HepG2 (cell line): ENCODE results near the gene SPACA4. TPM values are rescaled to one million over a fixed set of nuclear protein-coding genes. Genes with fewer than 3 reads are reported as not detected.

Experiments used
- ATAC-seq: fragments of 200-7000 bp; cut with Tn5 transposase; 3 replicates; pipeline ENCODE4 v1.9.1; 2020; ENCODE audit warnings: mild to moderate bottlenecking, moderate library complexity
- BruUV-seq: library from RNA; stranded (reverse); fragments of 400-500 nt; replicated peaks from 2 replicates; lab custom pipeline; 2021; lab: Mats Ljungman, UMichigan
- CTCF ChIA-PET: fragments of 300-600 bp; formaldehyde crosslinking; extraction: SDS; loops from one replicate; lab custom pipeline; 2021; ENCODE audit warnings: low total read pairs, inconsistent platforms, low intra/inter-chr PET ratio; lab: Yijun Ruan, JAX
- POLR2A ChIA-PET: fragments of 350-600 bp; sonication (Branson Sonifier 250); formaldehyde crosslinking; loops from one replicate; lab custom pipeline; 2020; ENCODE audit warnings: antibody characterized with exemption, inconsistent platforms; lab: Yijun Ruan, JAX
- DNase-seq: peaks from one replicate; pipeline ENCODE4 v3.0.0-alpha.2; 2015; ENCODE audit warnings: low spot score
- FAIRE-seq: peaks from 3 replicates; lab custom pipeline; 2011; peaks lifted over from hg19 to GRCh38; lab: Jason Lieb, UNC
- H2AFZ ChIP-seq: one replicate; pipeline ENCODE4 v1.6.1; 2011; ENCODE audit warnings: low read length, inconsistent platforms
- H3K27ac ChIP-seq: fragments of 300-600 bp; 3 replicates; pipeline ENCODE4 v1.8.0; 2011; ENCODE audit warnings: mixed run types, mild to moderate bottlenecking, mixed read lengths, low read length, inconsistent platforms; ENCODE audit not compliant: insufficient read depth; ENCODE audit errors: extremely low read length
- H3K27me3 ChIP-seq, 2 experiments: fragments of 200-600 bp in 1 of 2; 2 replicates in 1 of 2; 3 replicates in 1 of 2; pipeline versions ENCODE4 v1.6.0 to v1.8.0; 2011; ENCODE audit warnings: low read length in 2 of 2, mild to moderate bottlenecking in 2 of 2, moderate library complexity in 2 of 2, inconsistent platforms in 1 of 2; ENCODE audit not compliant: insufficient read depth in 2 of 2, control insufficient read depth in 1 of 2
- H3K36me3 ChIP-seq, 2 experiments: fragments of 200-600 bp in 1 of 2; replicated peaks in 1 of 2; 2 replicates in 1 of 2; 3 replicates in 1 of 2; pipeline versions ENCODE4 v1.5.1 to v1.8.0; 2011; ENCODE audit warnings: low read length in 2 of 2, inconsistent platforms in 1 of 2; ENCODE audit not compliant: insufficient read depth in 2 of 2, control insufficient read depth in 1 of 2
- H3K4me1 ChIP-seq: 2 replicates; pipeline ENCODE4 v1.5.1; 2012; ENCODE audit warnings: low read length, inconsistent platforms; ENCODE audit not compliant: insufficient read depth
- H3K4me2 ChIP-seq: 2 replicates; pipeline ENCODE4 v1.6.0; 2011; ENCODE audit warnings: low read depth, low read length, inconsistent platforms
- H3K4me3 ChIP-seq, 3 experiments: fragments of 200-600 bp in 1 of 3; sonication (generic), shearing (Covaris generic) in 1 of 3; replicated peaks in 1 of 3; 2 replicates each; pipeline ENCODE4 v1.5.1; 2011 to 2016; ENCODE audit warnings: low read length in 3 of 3, inconsistent platforms in 2 of 3, low read depth in 2 of 3, mild to moderate bottlenecking in 2 of 3, control low read depth in 1 of 3, mixed read lengths in 1 of 3; ENCODE audit not compliant: insufficient read depth in 1 of 3
- H3K79me2 ChIP-seq: one replicate; pipeline ENCODE4 v1.6.1; 2011; ENCODE audit warnings: low read length, inconsistent platforms; ENCODE audit not compliant: insufficient read depth
- H3K9ac ChIP-seq: 2 replicates; pipeline ENCODE4 v1.6.0; 2011; ENCODE audit warnings: mild to moderate bottlenecking, low read depth, low read length, inconsistent platforms; ENCODE audit not compliant: insufficient read depth
- H3K9me3 ChIP-seq: 2 replicates; pipeline ENCODE4 v1.5.1; 2012; ENCODE audit warnings: mild to moderate bottlenecking, low read length
- H4K20me1 ChIP-seq: 2 replicates; pipeline ENCODE4 v1.6.0; 2011; ENCODE audit warnings: inconsistent platforms, mild to moderate bottlenecking, low read length, moderate library complexity; ENCODE audit not compliant: insufficient read depth
- AKNA ChIP-seq: sonication (generic); formaldehyde crosslinking; IDR thresholded peaks from 2 replicates; pipeline ENCODE4 v1.4.0; 2020; ENCODE audit warnings: missing genetic modification reagents, borderline replicate concordance
- ARHGAP35 ChIP-seq: sonication (generic); formaldehyde crosslinking; IDR thresholded peaks from 2 replicates; pipeline ENCODE4 v1.9.0; 2022; ENCODE audit warnings: mild to moderate bottlenecking, inconsistent platforms, moderate library complexity, missing genetic modification reagents, borderline replicate concordance
- CHD2 ChIP-seq: IDR thresholded peaks from 2 replicates; pipeline ENCODE4 v1.6.1; 2011; ENCODE audit warnings: low read depth, low read length, improper control_type of control experiment
- KLF9 ChIP-seq: IDR thresholded peaks from 2 replicates; pipeline ENCODE4 v1.6.1; 2016; ENCODE audit warnings: low read depth
- PAF1 ChIP-seq: IDR thresholded peaks from 2 replicates; pipeline ENCODE4 v1.6.1; 2016; ENCODE audit warnings: missing genetic modification reagents, missing compliant biosample characterization
- PITX1 ChIP-seq: sonication (generic); formaldehyde crosslinking; IDR thresholded peaks from 2 replicates; pipeline ENCODE4 v1.5.1; 2020; ENCODE audit warnings: mild to moderate bottlenecking, missing genetic modification reagents
- SRSF1 ChIP-seq: fragments of 200-400 bp; formaldehyde crosslinking; optimal IDR thresholded peaks from 2 replicates; pipeline ENCODE3; 2017; ENCODE audit warnings: mild to moderate bottlenecking, low read depth, low read length, moderate library complexity
- SRSF4 ChIP-seq: fragments of 200-400 bp; formaldehyde crosslinking; IDR thresholded peaks from one replicate; pipeline ENCODE4 v1.6.1; 2018; ENCODE audit warnings: mild to moderate bottlenecking, low read depth, low read length, moderate library complexity; ENCODE audit not compliant: poor library complexity, severe bottlenecking
- ZFP36L2 ChIP-seq: sonication (generic); formaldehyde crosslinking; IDR thresholded peaks from 2 replicates; pipeline ENCODE4 v1.4.0; 2020; ENCODE audit warnings: missing genetic modification reagents
- ZNF83 ChIP-seq: sonication (generic); formaldehyde crosslinking; IDR thresholded peaks from 2 replicates; pipeline ENCODE4 v1.4.0; 2020; ENCODE audit warnings: missing genetic modification reagents, mild to moderate bottlenecking, borderline replicate concordance
- WGBS: methylation state at CpG from one replicate; pipeline ENCODE4 v1.1.6; 2017; ENCODE audit warnings: low lambda C conversion rate; 5-methylcytosine and 5-hydroxymethylcytosine counted together
- in situ Hi-C: cut with HindIII; loops from 2 replicates; pipeline ENCODE4 v1.10.0; 2017; ENCODE audit warnings: low pct_unique_long_range_greater_than_20kb; ENCODE audit not compliant: extremely low pct_ligation_motif_present
- intact Hi-C: fragments of 100-400 bp; cut with micrococcal nuclease; formaldehyde crosslinking; loops from one replicate; pipeline ENCODE4 v1.10.0; 2022; ENCODE audit not compliant: unreplicated experiment
- polyA plus RNA-seq, 8 experiments: library from polyadenylated mRNA; depleted of rRNA in 3 of 8; stranded (reverse) in 7 of 8; unstranded in 1 of 8; fragments of >200 nt; fragmentation: Illumina TruSeq in 4 of 8; extraction: Trizol in 4 of 8; gene quantifications; 2 replicates each; pipeline versions ENCODE4 v1.2.1 to v1.2.3, GENCODE V29; 2011 to 2016; ENCODE audit warnings: low read depth in 4 of 8, missing spikeins in 1 of 8, mixed read lengths in 1 of 8; ENCODE audit not compliant: insufficient read depth in 1 of 8
- total RNA-seq, 5 experiments: library from RNA; depleted of rRNA; stranded (reverse); fragments of >200 nt; fragmentation: Illumina TruSeq; extraction: Trizol; gene quantifications; 2 replicates each; pipeline ENCODE4 v1.2.3, GENCODE V29; 2016; ENCODE audit warnings: low read depth in 1 of 5
- TF ChIP-seq, protein P1 (sequence below): sonication (generic); formaldehyde crosslinking; IDR thresholded peaks from 2 replicates; pipeline ENCODE4 v1.4.0; 2020; ENCODE audit warnings: missing genetic modification reagents
- TF ChIP-seq, protein P2 (sequence below): sonication (generic); formaldehyde crosslinking; IDR thresholded peaks from 2 replicates; pipeline ENCODE4 v1.5.0; 2020; ENCODE audit warnings: mild to moderate bottlenecking, low read depth, missing genetic modification reagents, borderline replicate concordance

The SPACA4 gene
- total and polyA plus RNA-seq, 2 of the 13 experiments (the other 11 are each of a cell fraction or from before 2014, with no cell fraction given): not detected

GRCh38 chr19:48560095-48560530 lies 46.4 kb upstream of the SPACA4 start (continued):
- TF ChIP-seq AKNA: no peak
- TF ChIP-seq PITX1 (CRISPR knock-in tag): no peak
- TF ChIP-seq KLF9 (CRISPR knock-in tag): no peak
- TF ChIP-seq SRSF4: no peak
- TF ChIP-seq ZFP36L2 (CRISPR knock-in tag): no peak
- no peak for TF ChIP-seq ZNF83 (CRISPR knock-in tag)
- no peak for TF ChIP-seq ARHGAP35 (CRISPR knock-in tag)
- no peak for TF ChIP-seq SRSF1

DNA sequence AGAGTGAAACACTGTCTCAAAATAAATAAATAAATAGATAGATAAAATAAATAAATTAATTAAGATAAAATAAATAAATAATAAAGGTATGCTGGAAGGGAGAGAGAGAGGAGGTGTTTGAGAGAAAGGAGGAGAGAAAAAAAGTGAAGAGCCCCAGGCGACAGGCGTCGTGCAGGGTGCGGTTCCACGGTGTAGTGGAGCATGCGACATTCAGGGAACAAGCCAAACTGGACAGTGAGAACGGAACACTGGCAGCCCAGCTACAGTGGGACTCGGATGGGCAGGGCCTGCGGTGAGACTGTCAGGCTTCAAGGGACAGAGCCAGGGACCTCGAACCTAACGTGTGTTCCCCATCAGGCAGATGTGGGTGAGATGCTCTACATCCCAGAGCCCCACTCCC lies 45.1 kb upstream of the SPACA4 start:
- in situ Hi-C loops: no loop called here
- CTCF ChIA-PET: no interaction called here
- Histone ChIP-seq H3K9ac (no peak overlapping the region), H3K36me3 (no peaks in the 10 kb centered on the region), H3K9me3 (no peaks in the 10 kb centered on the region), H3K27ac (no peak overlapping the region), H3K4me1 (peaks cover 56% of the 10 kb centered on the region), H3K79me2 (no peaks in the 10 kb centered on the region), H3K4me2 (no peak overlapping the region), H3K4me3 (no peak overlapping the region), H4K20me1 (no peaks in the 10 kb centered on the region), H3K27me3 (no peaks in the 10 kb centered on the region), H2AFZ (no peak overlapping the region)
- BruUV-seq: no TSS peak
- POLR2A ChIA-PET: no interaction called here
- ATAC-seq: no peak
- no peak for DNase-seq
- intact Hi-C loops: no loop called here
- 96% methylated on average over 11 of the region's 11 CpGs for WGBS
- no peak for FAIRE-seq
- TF ChIP-seq PAF1 (CRISPR knock-in tag) (no peak), CHD2 (no peak)
- TF ChIP-seq, protein P1, sequence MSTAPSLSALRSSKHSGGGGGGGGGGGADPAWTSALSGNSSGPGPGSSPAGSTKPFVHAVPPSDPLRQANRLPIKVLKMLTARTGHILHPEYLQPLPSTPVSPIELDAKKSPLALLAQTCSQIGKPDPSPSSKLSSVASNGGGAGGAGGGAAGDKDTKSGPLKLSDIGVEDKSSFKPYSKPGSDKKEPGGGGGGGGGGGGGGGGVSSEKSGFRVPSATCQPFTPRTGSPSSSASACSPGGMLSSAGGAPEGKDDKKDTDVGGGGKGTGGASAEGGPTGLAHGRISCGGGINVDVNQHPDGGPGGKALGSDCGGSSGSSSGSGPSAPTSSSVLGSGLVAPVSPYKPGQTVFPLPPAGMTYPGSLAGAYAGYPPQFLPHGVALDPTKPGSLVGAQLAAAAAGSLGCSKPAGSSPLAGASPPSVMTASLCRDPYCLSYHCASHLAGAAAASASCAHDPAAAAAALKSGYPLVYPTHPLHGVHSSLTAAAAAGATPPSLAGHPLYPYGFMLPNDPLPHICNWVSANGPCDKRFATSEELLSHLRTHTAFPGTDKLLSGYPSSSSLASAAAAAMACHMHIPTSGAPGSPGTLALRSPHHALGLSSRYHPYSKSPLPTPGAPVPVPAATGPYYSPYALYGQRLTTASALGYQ: no peak
- TF ChIP-seq, protein P2, sequence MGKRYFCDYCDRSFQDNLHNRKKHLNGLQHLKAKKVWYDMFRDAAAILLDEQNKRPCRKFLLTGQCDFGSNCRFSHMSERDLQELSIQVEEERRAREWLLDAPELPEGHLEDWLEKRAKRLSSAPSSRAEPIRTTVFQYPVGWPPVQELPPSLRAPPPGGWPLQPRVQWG: no peak
